Measurements from ENCODE around the gene KRTAP10-4.

Gene KRTAP10-4

GRCh38 chr21:44529503-44530125 is 43.9 kb upstream of the KRTAP10-4 start:
- H3K36me3 ChIP-seq (ENCODE audit: control insufficient read depth in 2 of 2, insufficient read depth in 2 of 2, low read length in 2 of 2), result no peaks in the 10 kb centered on the region
- H3K27ac ChIP-seq (ENCODE audit: low read depth in 2 of 2, low read length in 2 of 2), result no peak overlapping the region
- H3K9me3 ChIP-seq (ENCODE audit: control insufficient read depth in 2 of 2, low read length in 2 of 2), result no peaks in the 10 kb centered on the region
- H3K9ac ChIP-seq (ENCODE audit: low read depth in 1 of 2, low read length in 2 of 2), result no peak overlapping the region
- H3K4me3 ChIP-seq (ENCODE audit: low read length in 2 of 2), result no peak overlapping the region
- no peaks in the 10 kb centered on the region for H3K4me1 ChIP-seq (ENCODE audit: control insufficient read depth in 2 of 2, insufficient read depth in 2 of 2, low read length in 2 of 2)
- no peaks in the 10 kb centered on the region for H3K27me3 ChIP-seq (ENCODE audit: control insufficient read depth in 2 of 2, insufficient read depth in 2 of 2, low read length in 2 of 2)

GRCh38 chr21:44530221-44530902 is 43.2 kb upstream of the KRTAP10-4 start:
- H3K4me3 ChIP-seq (ENCODE audit: low read length in 2 of 2), result no peak overlapping the region
- H3K27ac ChIP-seq (ENCODE audit: low read depth in 2 of 2, low read length in 2 of 2), result no peak overlapping the region

DNA sequence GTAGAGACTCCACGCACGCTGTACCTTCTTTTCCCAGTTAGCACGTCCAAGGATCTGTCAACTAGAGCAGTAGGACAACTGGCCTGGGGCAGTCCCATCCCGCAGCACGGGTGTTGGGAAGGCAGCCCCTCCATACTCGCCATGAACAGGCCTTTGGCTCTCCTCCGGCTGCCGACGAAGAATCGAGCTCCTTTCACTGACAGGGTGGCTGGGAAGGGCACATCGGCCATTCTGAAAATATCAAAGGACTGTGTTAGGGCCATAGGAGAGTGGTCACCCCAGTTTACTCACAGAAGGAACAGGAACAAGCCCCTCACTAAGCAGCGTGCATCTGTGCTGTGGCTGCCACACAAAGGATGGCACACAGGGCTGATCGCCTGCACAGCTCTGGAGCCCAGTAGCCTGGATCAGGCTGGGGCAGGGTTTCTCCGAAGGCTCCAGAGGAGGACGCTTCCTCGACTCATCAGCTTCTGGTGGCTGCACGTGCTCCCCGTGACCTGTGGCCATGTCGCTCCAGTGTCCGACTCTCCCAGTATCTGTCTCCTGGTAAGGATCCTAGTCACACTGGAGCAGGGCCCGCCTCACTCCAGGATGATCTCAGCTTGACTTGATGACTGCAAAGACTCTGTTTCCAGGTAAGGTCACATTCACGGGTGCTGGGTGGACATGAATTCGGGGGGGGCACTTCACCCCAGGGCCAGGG is 42.5 kb upstream of the KRTAP10-4 start:
- Histone ChIP-seq H3K27me3 (ENCODE audit: control insufficient read depth in 2 of 2, insufficient read depth in 2 of 2, low read length in 2 of 2) (no peaks in the 10 kb centered on the region), H3K9ac (ENCODE audit: low read depth in 1 of 2, low read length in 2 of 2) (no peak overlapping the region), H3K27ac (ENCODE audit: low read depth in 2 of 2, low read length in 2 of 2) (no peak overlapping the region), H3K9me3 (ENCODE audit: control insufficient read depth in 2 of 2, low read length in 2 of 2) (no peaks in the 10 kb centered on the region), H3K36me3 (ENCODE audit: control insufficient read depth in 2 of 2, insufficient read depth in 2 of 2, low read length in 2 of 2) (no peaks in the 10 kb centered on the region), H3K4me3 (ENCODE audit: low read length in 2 of 2) (no peak overlapping the region), H3K4me1 (ENCODE audit: control insufficient read depth in 2 of 2, insufficient read depth in 2 of 2, low read length in 2 of 2) (no peaks in the 10 kb centered on the region)

More at GRCh38 chr21:44530221-44530902, 43.2 kb upstream of the KRTAP10-4 start:
- Histone ChIP-seq H3K4me1 (ENCODE audit: control insufficient read depth in 2 of 2, insufficient read depth in 2 of 2, low read length in 2 of 2) (no peaks in the 10 kb centered on the region), H3K9ac (ENCODE audit: low read depth in 1 of 2, low read length in 2 of 2) (no peak overlapping the region), H3K27me3 (ENCODE audit: control insufficient read depth in 2 of 2, insufficient read depth in 2 of 2, low read length in 2 of 2) (no peaks in the 10 kb centered on the region), H3K9me3 (ENCODE audit: control insufficient read depth in 2 of 2, low read length in 2 of 2) (no peaks in the 10 kb centered on the region), H3K36me3 (ENCODE audit: control insufficient read depth in 2 of 2, insufficient read depth in 2 of 2, low read length in 2 of 2) (no peaks in the 10 kb centered on the region)

DNA sequence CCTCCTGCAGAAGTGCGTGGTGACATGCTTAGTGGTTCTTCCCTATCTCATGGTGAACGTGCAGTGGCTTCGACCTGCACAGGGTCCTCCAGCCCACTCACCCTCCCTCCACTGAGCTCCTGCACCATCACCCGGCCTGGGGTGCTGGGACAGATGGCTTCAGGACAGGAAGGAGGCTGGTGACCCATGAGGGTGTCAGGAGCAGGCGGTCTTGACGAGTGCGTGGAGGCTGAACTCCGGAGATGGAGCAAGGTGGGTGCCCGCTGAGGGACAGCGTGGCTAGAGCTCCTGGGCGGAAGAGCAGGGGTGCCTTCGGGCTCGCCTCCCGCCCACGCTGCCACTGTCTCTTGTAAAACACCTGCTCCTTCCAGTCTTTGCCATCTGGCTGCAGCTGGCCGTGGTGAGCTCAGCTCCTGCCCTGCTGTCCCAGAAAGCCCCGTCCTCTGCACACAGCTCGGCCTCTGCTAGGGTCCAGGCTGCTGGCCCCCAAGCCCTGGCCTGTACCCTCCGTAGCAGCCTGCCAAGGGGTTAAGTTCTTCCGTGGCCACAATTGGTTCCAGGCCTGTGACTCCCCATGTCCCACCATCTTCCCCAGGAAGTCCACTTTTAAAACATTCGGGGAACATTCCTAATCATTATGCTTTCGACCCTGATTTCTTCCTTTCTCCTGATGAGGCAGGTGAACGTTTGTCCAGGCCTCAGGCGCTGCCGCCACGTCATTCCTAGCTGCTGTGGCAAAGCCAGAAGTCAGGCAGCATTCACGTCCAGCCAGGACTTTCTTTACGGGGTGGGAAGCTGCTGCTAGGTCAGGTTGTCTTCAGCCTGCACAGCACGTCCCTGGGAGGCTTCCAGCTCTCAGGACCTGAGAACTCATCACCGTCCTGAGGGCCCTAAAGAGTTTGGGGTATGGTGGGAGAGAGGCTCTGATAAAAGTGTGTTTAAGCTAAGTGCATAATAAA is 41.6 kb upstream of the KRTAP10-4 start:
- no peaks in the 10 kb centered on the region for H3K9me3 ChIP-seq (ENCODE audit: control insufficient read depth in 2 of 2, low read length in 2 of 2)
- no peaks in the 10 kb centered on the region for H3K27me3 ChIP-seq (ENCODE audit: control insufficient read depth in 2 of 2, insufficient read depth in 2 of 2, low read length in 2 of 2)

GRCh38 chr21:44532712-44533111 is 40.8 kb upstream of the KRTAP10-4 start:
- Histone ChIP-seq H3K4me3 (ENCODE audit: low read length in 2 of 2) (no peak overlapping the region), H3K4me1 (ENCODE audit: control insufficient read depth in 2 of 2, insufficient read depth in 2 of 2, low read length in 2 of 2) (no peaks in the 10 kb centered on the region), H3K27ac (ENCODE audit: low read depth in 2 of 2, low read length in 2 of 2) (no peak overlapping the region), H3K27me3 (ENCODE audit: control insufficient read depth in 2 of 2, insufficient read depth in 2 of 2, low read length in 2 of 2) (no peaks in the 10 kb centered on the region), H3K36me3 (ENCODE audit: control insufficient read depth in 2 of 2, insufficient read depth in 2 of 2, low read length in 2 of 2) (no peaks in the 10 kb centered on the region), H3K9me3 (ENCODE audit: control insufficient read depth in 2 of 2, low read length in 2 of 2) (no peaks in the 10 kb centered on the region), H3K9ac (ENCODE audit: low read depth in 1 of 2, low read length in 2 of 2) (no peak overlapping the region)

More for the DNA sequence above, 41.6 kb upstream of the KRTAP10-4 start:
- H3K9ac ChIP-seq (ENCODE audit: low read depth in 1 of 2, low read length in 2 of 2), result no peak overlapping the region
- no peak overlapping the region for H3K27ac ChIP-seq (ENCODE audit: low read depth in 2 of 2, low read length in 2 of 2)
- H3K4me3 ChIP-seq (ENCODE audit: low read length in 2 of 2), result no peak overlapping the region
- H3K36me3 ChIP-seq (ENCODE audit: control insufficient read depth in 2 of 2, insufficient read depth in 2 of 2, low read length in 2 of 2), result no peaks in the 10 kb centered on the region
- no peaks in the 10 kb centered on the region for H3K4me1 ChIP-seq (ENCODE audit: control insufficient read depth in 2 of 2, insufficient read depth in 2 of 2, low read length in 2 of 2)

GRCh38 chr21:44533121-44533890 is 40.2 kb upstream of the KRTAP10-4 start:
- Histone ChIP-seq H3K9me3 (ENCODE audit: control insufficient read depth in 2 of 2, low read length in 2 of 2) (no peaks in the 10 kb centered on the region), H3K36me3 (ENCODE audit: control insufficient read depth in 2 of 2, insufficient read depth in 2 of 2, low read length in 2 of 2) (no peaks in the 10 kb centered on the region), H3K27ac (ENCODE audit: low read depth in 2 of 2, low read length in 2 of 2) (no peak overlapping the region), H3K4me1 (ENCODE audit: control insufficient read depth in 2 of 2, insufficient read depth in 2 of 2, low read length in 2 of 2) (no peaks in the 10 kb centered on the region), H3K27me3 (ENCODE audit: control insufficient read depth in 2 of 2, insufficient read depth in 2 of 2, low read length in 2 of 2) (no peaks in the 10 kb centered on the region), H3K4me3 (ENCODE audit: low read length in 2 of 2) (no peak overlapping the region), H3K9ac (ENCODE audit: low read depth in 1 of 2, low read length in 2 of 2) (no peak overlapping the region)

GRCh38 chr21:44533891-44534627 is 39.5 kb upstream of the KRTAP10-4 start:
- H3K27me3 ChIP-seq (ENCODE audit: control insufficient read depth in 2 of 2, insufficient read depth in 2 of 2, low read length in 2 of 2), result no peaks in the 10 kb centered on the region
- H3K9me3 ChIP-seq (ENCODE audit: control insufficient read depth in 2 of 2, low read length in 2 of 2), result no peaks in the 10 kb centered on the region
- no peaks in the 10 kb centered on the region for H3K36me3 ChIP-seq (ENCODE audit: control insufficient read depth in 2 of 2, insufficient read depth in 2 of 2, low read length in 2 of 2)
- no peak overlapping the region for H3K9ac ChIP-seq (ENCODE audit: low read depth in 1 of 2, low read length in 2 of 2)
- no peak overlapping the region for H3K4me3 ChIP-seq (ENCODE audit: low read length in 2 of 2)
- H3K4me1 ChIP-seq (ENCODE audit: control insufficient read depth in 2 of 2, insufficient read depth in 2 of 2, low read length in 2 of 2), result no peaks in the 10 kb centered on the region
- no peak overlapping the region for H3K27ac ChIP-seq (ENCODE audit: low read depth in 2 of 2, low read length in 2 of 2)

GRCh38 chr21:44534688-44535087 is 38.8 kb upstream of the KRTAP10-4 start:
- no peaks in the 10 kb centered on the region for H3K27me3 ChIP-seq (ENCODE audit: control insufficient read depth in 2 of 2, insufficient read depth in 2 of 2, low read length in 2 of 2)
- H3K4me3 ChIP-seq (ENCODE audit: low read length in 2 of 2), result no peak overlapping the region
- no peaks in the 10 kb centered on the region for H3K4me1 ChIP-seq (ENCODE audit: control insufficient read depth in 2 of 2, insufficient read depth in 2 of 2, low read length in 2 of 2)
- no peak overlapping the region for H3K9ac ChIP-seq (ENCODE audit: low read depth in 1 of 2, low read length in 2 of 2)
- no peaks in the 10 kb centered on the region for H3K36me3 ChIP-seq (ENCODE audit: control insufficient read depth in 2 of 2, insufficient read depth in 2 of 2, low read length in 2 of 2)
- no peaks in the 10 kb centered on the region for H3K9me3 ChIP-seq (ENCODE audit: control insufficient read depth in 2 of 2, low read length in 2 of 2)
- H3K27ac ChIP-seq (ENCODE audit: low read depth in 2 of 2, low read length in 2 of 2), result no peak overlapping the region

- Histone ChIP-seq H3K27ac (ENCODE audit: low read depth in 2 of 2, low read length in 2 of 2) (no peak overlapping the region), H3K9me3 (ENCODE audit: control insufficient read depth in 2 of 2, low read length in 2 of 2) (no peaks in the 10 kb centered on the region), H3K9ac (ENCODE audit: low read depth in 1 of 2, low read length in 2 of 2) (no peak overlapping the region), H3K4me3 (ENCODE audit: low read length in 2 of 2) (no peak overlapping the region), H3K27me3 (ENCODE audit: control insufficient read depth in 2 of 2, insufficient read depth in 2 of 2, low read length in 2 of 2) (no peaks in the 10 kb centered on the region), H3K36me3 (ENCODE audit: control insufficient read depth in 2 of 2, insufficient read depth in 2 of 2, low read length in 2 of 2) (no peaks in the 10 kb centered on the region), H3K4me1 (ENCODE audit: control insufficient read depth in 2 of 2, insufficient read depth in 2 of 2, low read length in 2 of 2) (no peaks in the 10 kb centered on the region)
These were observed 37.6 kb upstream of the KRTAP10-4 start for GRCh38 chr21:44535963-44536362.

All from mucosa of rectum (tissue), 2 donors.